Measurements from ENCODE around the gene P2RY8.
"Not testable (repeated sequence)": the region's sequence is repeated elsewhere in the genome, so short reads cannot be mapped to it uniquely, and the experiment has no call there.

Gene P2RY8

DNA sequence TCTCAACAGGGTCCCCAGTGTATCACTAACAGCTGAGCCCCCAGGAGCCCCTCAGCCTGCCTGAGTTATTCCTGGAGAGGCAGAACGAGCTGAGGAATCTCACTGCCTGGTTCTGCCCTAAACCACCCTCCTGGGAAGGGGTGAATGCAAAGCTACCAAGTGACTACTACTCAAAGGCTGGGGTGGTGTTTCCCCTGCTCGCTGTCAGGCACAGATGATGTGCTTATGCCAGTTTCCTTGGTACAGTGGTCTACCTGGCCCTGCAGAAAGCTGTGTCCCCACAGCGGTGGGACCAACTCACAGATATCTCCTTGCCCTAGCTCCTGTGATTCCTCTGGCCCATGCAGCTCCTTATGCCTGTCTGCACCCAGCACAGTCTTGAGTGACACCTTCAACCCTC lies 48.8 kb downstream of the P2RY8 start:
- CTCF ChIA-PET, result no interaction called here
- POLR2A ChIA-PET, result no interaction called here
- no peak for TF ChIP-seq LEF1 (IDR thresholded peaks at IDR 0.05; ENCODE audit: borderline replicate concordance)
- TF ChIP-seq SP1 (IDR thresholded peaks at IDR 0.05), result no peak
- TF ChIP-seq HDGF (IDR thresholded peaks at IDR 0.05; ENCODE audit: borderline replicate concordance), result no peak
- no peak for TF ChIP-seq NFRKB (IDR thresholded peaks at IDR 0.05)
- no peak for TF ChIP-seq L3MBTL2 (conservative IDR thresholded peaks at IDR 0.05)
- no peak for TF ChIP-seq BHLHE40 (IDR thresholded peaks at IDR 0.05; ENCODE audit: borderline replicate concordance)
- DNase-seq (ENCODE audit: extremely low spot score), result no peak

DNA sequence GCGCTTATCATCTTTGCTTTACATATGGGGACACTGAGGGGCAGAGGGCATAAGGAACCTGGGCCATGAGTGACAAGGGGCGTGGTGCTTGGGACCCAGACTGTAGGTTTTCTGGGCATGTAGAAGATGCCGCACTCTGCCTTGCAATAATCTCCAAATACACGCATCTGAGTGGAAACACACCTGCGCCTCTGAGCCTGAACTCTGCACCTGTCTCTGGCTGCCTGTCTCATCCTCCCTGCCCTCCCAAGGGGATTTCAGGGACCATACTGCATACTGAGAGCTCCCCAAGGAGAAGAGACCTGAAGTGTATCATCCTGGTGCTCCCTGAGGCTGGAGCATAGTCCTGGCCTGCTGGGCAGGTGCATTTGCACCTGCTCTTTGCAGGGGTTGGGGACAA lies 49.6 kb downstream of the P2RY8 start:
- CTCF ChIA-PET, result no interaction called here

DNA sequence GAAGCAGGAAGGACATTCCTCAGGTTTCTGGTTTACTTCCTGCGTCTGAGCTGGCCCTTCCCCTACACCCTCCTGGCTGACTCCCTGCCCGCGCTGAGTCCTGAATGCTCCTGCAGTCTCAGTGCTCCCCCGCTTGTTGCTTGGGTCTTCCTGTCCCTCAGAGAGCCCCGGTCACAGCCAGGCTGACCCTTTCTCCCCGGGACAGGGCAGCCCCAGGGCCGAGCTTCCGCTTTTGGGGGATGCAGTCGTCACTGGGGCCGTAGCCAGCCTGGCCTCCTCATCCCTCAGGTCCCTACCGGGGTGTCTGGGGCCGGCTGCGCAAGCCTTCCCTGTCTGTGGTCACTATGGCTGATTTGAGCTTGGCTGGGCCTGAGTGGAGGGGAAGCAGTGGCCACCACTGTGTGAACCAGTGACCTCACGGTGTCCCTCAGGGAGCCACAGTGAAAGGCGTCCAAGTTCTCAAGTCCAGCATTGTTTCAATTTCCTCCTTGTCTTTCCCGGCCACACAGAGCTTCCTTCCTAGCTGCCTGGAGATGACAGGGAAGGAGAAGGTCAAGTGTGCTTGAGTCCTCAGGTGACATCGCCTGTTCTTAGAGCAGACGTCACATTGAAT lies 50.1 kb downstream of the P2RY8 start:
- POLR2A ChIA-PET, result no interaction called here
- CTCF ChIA-PET, result no interaction called here
- TF ChIP-seq, protein P1, sequence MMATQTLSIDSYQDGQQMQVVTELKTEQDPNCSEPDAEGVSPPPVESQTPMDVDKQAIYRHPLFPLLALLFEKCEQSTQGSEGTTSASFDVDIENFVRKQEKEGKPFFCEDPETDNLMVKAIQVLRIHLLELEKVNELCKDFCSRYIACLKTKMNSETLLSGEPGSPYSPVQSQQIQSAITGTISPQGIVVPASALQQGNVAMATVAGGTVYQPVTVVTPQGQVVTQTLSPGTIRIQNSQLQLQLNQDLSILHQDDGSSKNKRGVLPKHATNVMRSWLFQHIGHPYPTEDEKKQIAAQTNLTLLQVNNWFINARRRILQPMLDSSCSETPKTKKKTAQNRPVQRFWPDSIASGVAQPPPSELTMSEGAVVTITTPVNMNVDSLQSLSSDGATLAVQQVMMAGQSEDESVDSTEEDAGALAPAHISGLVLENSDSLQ (IDR thresholded peaks at IDR 0.05), result no peak
- TF ChIP-seq HDGF (IDR thresholded peaks at IDR 0.05; ENCODE audit: borderline replicate concordance) (no peak), SUZ12 (IDR thresholded peaks at IDR 0.05) (no peak), FOXA1 (IDR thresholded peaks at IDR 0.05) (no peak), NFRKB (IDR thresholded peaks at IDR 0.05) (no peak), LEF1 (IDR thresholded peaks at IDR 0.05; ENCODE audit: borderline replicate concordance) (no peak)
- DNase-seq (ENCODE audit: extremely low spot score), result no peak

More for the DNA sequence above, 49.6 kb downstream of the P2RY8 start:
- POLR2A ChIA-PET, result no interaction called here
- no peak for TF ChIP-seq BHLHE40 (IDR thresholded peaks at IDR 0.05; ENCODE audit: borderline replicate concordance)
- no peak for TF ChIP-seq ZNF384 (IDR thresholded peaks at IDR 0.05)
- no peak for TF ChIP-seq ELF4 (IDR thresholded peaks at IDR 0.05)
- TF ChIP-seq SP1 (IDR thresholded peaks at IDR 0.05), result no peak
- no peak for TF ChIP-seq L3MBTL2 (conservative IDR thresholded peaks at IDR 0.05)
- TF ChIP-seq SUZ12 (IDR thresholded peaks at IDR 0.05), result no peak
- TF ChIP-seq ARNT (IDR thresholded peaks at IDR 0.05), result no peak
- DNase-seq (ENCODE audit: extremely low spot score), result no peak

DNA sequence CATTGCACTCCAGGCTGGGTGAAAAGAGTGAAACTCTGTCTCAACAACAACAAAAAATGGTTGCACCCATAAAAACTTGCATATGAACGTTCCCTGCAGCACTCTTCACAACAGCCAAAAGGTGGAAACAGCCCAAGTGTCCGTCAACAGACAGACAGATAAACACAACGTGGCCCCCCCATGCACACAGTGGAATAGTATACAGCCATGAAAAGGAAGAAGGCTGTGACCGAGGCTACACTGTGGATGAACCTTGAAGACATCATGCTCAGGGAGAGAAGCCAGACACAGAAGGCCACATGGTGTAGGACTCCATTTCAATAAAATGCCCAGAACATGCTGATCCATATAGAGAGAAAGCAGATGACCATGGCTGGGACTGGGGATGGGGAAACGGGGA lies 50.8 kb downstream of the P2RY8 start:
- TF ChIP-seq HDGF (IDR thresholded peaks at IDR 0.05; ENCODE audit: borderline replicate concordance) (no peak), ARNT (IDR thresholded peaks at IDR 0.05) (no peak), FOXK2 (IDR thresholded peaks at IDR 0.05) (no peak), ELF4 (IDR thresholded peaks at IDR 0.05) (no peak), LEF1 (IDR thresholded peaks at IDR 0.05; ENCODE audit: borderline replicate concordance) (no peak), SP1 (IDR thresholded peaks at IDR 0.05) (no peak), FOXM1 (IDR thresholded peaks at IDR 0.05; ENCODE audit: borderline replicate concordance) (no peak), L3MBTL2 (conservative IDR thresholded peaks at IDR 0.05) (no peak), FOXA1 (IDR thresholded peaks at IDR 0.05) (no peak), TARDBP (IDR thresholded peaks at IDR 0.05) (no peak), BHLHE40 (IDR thresholded peaks at IDR 0.05; ENCODE audit: borderline replicate concordance) (no peak)
- TF ChIP-seq, protein P1 (IDR thresholded peaks at IDR 0.05), result no peak
- DNase-seq (ENCODE audit: extremely low spot score), result no peak
- POLR2A ChIA-PET, result no interaction called here
- CTCF ChIA-PET, result no interaction called here

DNA sequence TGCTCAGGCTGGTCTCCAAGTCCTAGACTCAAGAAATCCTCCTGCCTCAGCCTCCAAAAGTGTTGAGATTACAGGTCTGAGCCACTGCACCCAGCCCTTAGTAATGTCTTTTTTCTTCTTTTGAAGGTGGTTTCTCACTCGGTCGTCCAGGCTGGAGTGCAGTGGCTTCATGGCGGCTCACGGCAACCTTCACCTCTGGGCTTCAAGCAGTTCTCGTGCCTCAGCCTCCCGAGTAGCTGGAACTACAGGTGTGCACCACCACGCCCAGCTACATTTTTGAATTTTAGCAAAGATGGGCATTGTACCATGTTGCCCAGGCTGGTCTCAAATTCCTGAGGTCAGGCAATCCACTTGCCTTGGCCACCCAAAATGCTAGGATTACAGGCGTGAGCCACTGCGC lies 52.0 kb downstream of the P2RY8 start:
- ChIA-PET CTCF (no interaction called here), POLR2A (no interaction called here)
- DNase-seq (ENCODE audit: extremely low spot score), result no peak
- TF ChIP-seq HDGF (IDR thresholded peaks at IDR 0.05; ENCODE audit: borderline replicate concordance), result no peak
- TF ChIP-seq FOXK2 (IDR thresholded peaks at IDR 0.05), result no peak
- no peak for TF ChIP-seq ARNT (IDR thresholded peaks at IDR 0.05)
- no peak for TF ChIP-seq LEF1 (IDR thresholded peaks at IDR 0.05; ENCODE audit: borderline replicate concordance)
- no peak for TF ChIP-seq BHLHE40 (IDR thresholded peaks at IDR 0.05; ENCODE audit: borderline replicate concordance)
- no peak for TF ChIP-seq FOXA1 (IDR thresholded peaks at IDR 0.05)
- no peak for TF ChIP-seq FOXM1 (IDR thresholded peaks at IDR 0.05; ENCODE audit: borderline replicate concordance)
- TF ChIP-seq ZNF384 (IDR thresholded peaks at IDR 0.05), result no peak

DNA sequence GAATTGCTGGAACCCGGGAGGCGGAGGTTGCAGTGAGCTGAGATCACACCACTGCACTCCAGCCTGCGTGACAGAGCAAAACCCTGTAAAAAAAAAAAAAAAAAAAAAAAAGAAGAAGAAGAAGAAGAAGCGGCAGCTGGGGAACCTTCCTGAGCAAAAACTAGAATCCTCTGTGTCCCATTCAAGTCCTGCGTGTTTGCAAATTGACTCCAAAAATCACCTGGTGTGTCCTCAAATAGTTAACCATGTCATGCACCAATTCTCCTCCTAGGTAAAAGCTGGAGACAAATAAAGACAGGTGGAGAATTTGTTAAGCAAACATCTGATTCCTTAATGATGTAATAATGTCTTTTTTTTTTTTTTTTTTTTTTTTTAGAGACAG lies 52.4 kb downstream of the P2RY8 start:
- DNase-seq (ENCODE audit: extremely low spot score), result no peak
- TF ChIP-seq TARDBP (IDR thresholded peaks at IDR 0.05) (no peak), ELF4 (IDR thresholded peaks at IDR 0.05) (no peak), ARNT (IDR thresholded peaks at IDR 0.05) (no peak), NFRKB (IDR thresholded peaks at IDR 0.05) (no peak), SP1 (IDR thresholded peaks at IDR 0.05) (no peak), FOXM1 (IDR thresholded peaks at IDR 0.05; ENCODE audit: borderline replicate concordance) (no peak), FOXA1 (IDR thresholded peaks at IDR 0.05) (no peak)
- CTCF ChIA-PET, result no interaction called here
- POLR2A ChIA-PET, result no interaction called here

DNA sequence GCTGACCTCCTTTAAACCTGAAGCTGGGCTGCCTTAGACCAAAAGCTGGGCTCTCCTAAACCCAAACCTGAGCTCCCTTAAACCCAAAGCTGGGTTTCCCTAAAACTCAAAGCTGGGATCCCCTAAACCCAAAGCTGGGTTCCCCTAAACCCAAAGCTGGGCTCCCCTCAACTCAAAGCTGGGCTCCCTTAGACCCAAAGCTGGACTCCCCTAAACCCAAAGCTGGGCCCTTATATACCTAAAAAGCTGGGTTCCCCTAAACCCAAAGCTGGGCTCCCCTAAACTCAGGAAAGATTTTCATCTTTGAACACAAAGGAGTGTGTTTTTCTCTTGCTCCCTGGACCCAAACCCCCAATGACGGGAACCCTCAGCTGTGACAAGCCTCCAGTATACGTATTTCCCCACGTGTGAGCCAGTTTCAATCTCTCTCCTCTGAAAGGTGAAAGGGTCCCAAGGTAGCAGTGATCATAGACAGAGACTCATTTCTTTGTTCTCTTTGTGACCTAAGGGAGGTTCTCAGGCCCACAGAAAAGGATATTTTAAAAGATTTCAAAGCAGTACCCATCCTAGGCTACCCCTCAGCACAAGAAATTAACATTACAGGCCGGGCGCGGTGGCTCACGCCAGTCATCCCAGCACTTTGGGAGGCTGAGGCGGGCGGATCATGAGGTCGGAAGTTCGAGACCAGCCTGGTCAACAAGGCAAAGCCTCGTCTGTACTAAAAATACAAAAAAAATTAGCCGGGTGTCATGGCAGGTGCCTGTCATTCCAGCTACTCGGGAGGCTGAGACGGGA lies 52.9 kb downstream of the P2RY8 start:
- TF ChIP-seq SP1 (IDR thresholded peaks at IDR 0.05) (no peak), LEF1 (IDR thresholded peaks at IDR 0.05; ENCODE audit: borderline replicate concordance) (no peak), ZNF384 (IDR thresholded peaks at IDR 0.05) (no peak), L3MBTL2 (conservative IDR thresholded peaks at IDR 0.05) (no peak)
- POLR2A ChIA-PET, result no interaction called here
- DNase-seq (ENCODE audit: extremely low spot score), result no peak
- CTCF ChIA-PET, result no interaction called here

DNA sequence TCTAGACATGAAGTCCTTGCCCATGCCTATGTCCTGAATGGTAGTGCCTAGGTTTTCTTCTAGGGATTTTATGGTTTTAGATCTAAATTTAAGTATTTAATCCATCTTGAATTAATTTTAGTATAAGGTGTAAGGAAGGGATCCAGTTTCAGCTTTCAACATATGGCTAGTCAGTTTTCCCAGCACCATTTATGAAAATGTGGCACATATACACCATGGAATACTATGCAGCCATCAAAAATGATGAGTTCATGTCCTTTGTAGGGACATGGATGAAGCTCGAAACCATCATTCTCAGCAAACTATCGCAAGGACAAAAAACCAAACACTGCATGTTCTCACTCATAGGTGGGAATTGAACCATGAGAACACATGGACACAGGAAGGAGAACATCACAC lies 54.5 kb downstream of the P2RY8 start:
- POLR2A ChIA-PET; DNase-seq (ENCODE audit: extremely low spot score); CTCF ChIA-PET: not testable (repeated sequence)
